Endothelial cell of umbilical vein (primary cell): ENCODE measurements around the gene FKBP14. TPM values are rescaled to one million over a fixed set of nuclear protein-coding genes. Genes with fewer than 3 reads are reported as not detected.

Source experiments
- BruUV-seq: library from RNA; stranded (reverse); fragments of 400-500 nt; replicated peaks from 2 replicates; lab custom pipeline; 2021; lab: Mats Ljungman, UMichigan
- CTCF ChIA-PET: fragments of 300-600, 350-600 bp; sonication (Branson Sonifier 250); formaldehyde crosslinking; loops from one replicate; lab custom pipeline; 2021; ENCODE audit warnings: antibody characterized with exemption, inconsistent platforms; lab: Charles Lee
- POLR2A ChIA-PET: fragments of 300-600, 350-600 bp; sonication (Branson Sonifier 250); formaldehyde crosslinking; loops from one replicate; lab custom pipeline; 2021; ENCODE audit warnings: antibody characterized with exemption, inconsistent platforms; lab: Charles Lee
- DNase-seq: peaks from one replicate; pipeline ENCODE4 v3.0.0-alpha.2; 2011; ENCODE audit warnings: low read depth, low spot score
- FAIRE-seq: peaks from 2 replicates; lab custom pipeline; 2011; peaks lifted over from hg19 to GRCh38; lab: Jason Lieb, UNC
- H2AFZ ChIP-seq: 2 replicates; pipeline ENCODE4 v1.6.0; 2012; ENCODE audit warnings: low read depth, low read length, control low read depth, inconsistent platforms
- H3K27ac ChIP-seq: 2 replicates; pipeline ENCODE4 v1.5.1; 2011; ENCODE audit warnings: low read depth, mild to moderate bottlenecking, control low read depth, low read length, moderate library complexity; ENCODE audit not compliant: insufficient read depth
- H3K27me3 ChIP-seq, 2 experiments: 2 replicates each; pipeline versions ENCODE4 v1.6.0 to v1.6.1; 2011; ENCODE audit warnings: low read length in 2 of 2, mixed read lengths in 1 of 2; ENCODE audit not compliant: control insufficient read depth in 2 of 2, insufficient read depth in 2 of 2
- H3K36me3 ChIP-seq, 2 experiments: 2 replicates in 1 of 2; 3 replicates in 1 of 2; pipeline ENCODE4 v1.5.1; 2011; ENCODE audit warnings: low read length in 2 of 2, mild to moderate bottlenecking in 1 of 2, moderate library complexity in 1 of 2; ENCODE audit not compliant: control insufficient read depth in 2 of 2, insufficient read depth in 2 of 2; ENCODE audit errors: extremely low read depth in 1 of 2
- H3K4me1 ChIP-seq: 3 replicates; pipeline ENCODE4 v1.5.1; 2011; ENCODE audit warnings: mild to moderate bottlenecking, low read length; ENCODE audit not compliant: control insufficient read depth, insufficient read depth; ENCODE audit errors: extremely low read depth
- H3K4me2 ChIP-seq: 2 replicates; pipeline ENCODE4 v1.6.1; 2011; ENCODE audit warnings: low read length, control low read depth, mixed read lengths; ENCODE audit not compliant: insufficient read depth
- H3K4me3 ChIP-seq, 3 experiments: fragments of 200-600 bp in 1 of 3; sonication (generic), shearing (Covaris generic) in 1 of 3; replicated peaks in 1 of 3; 2 replicates each; pipeline ENCODE4 v1.5.1; 2011 to 2016; ENCODE audit warnings: control low read depth in 3 of 3, low read length in 3 of 3, mild to moderate bottlenecking in 2 of 3, inconsistent platforms in 1 of 3, low read depth in 1 of 3, moderate library complexity in 1 of 3; ENCODE audit not compliant: insufficient read depth in 1 of 3
- H3K79me2 ChIP-seq: 2 replicates; pipeline ENCODE4 v1.6.0; 2012; ENCODE audit warnings: low read length, inconsistent platforms; ENCODE audit not compliant: control insufficient read depth, insufficient read depth
- H3K9ac ChIP-seq: replicated peaks from 2 replicates; pipeline ENCODE3; 2011; ENCODE audit warnings: low read length, control low read depth; ENCODE audit not compliant: insufficient read depth; ENCODE audit errors: extremely low read depth
- H3K9me1 ChIP-seq: replicated peaks from 3 replicates; pipeline ENCODE4 v1.6.0; 2011; ENCODE audit warnings: mild to moderate bottlenecking, low read length; ENCODE audit not compliant: control insufficient read depth, insufficient read depth; ENCODE audit errors: extremely low read depth
- H3K9me3 ChIP-seq: replicated peaks from 2 replicates; pipeline ENCODE4 v1.5.1; 2012; ENCODE audit warnings: low read length, inconsistent platforms; ENCODE audit not compliant: control insufficient read depth, insufficient read depth
- H4K20me1 ChIP-seq: replicated peaks from 2 replicates; pipeline ENCODE3; 2011; ENCODE audit warnings: mild to moderate bottlenecking, low read length; ENCODE audit not compliant: control insufficient read depth, insufficient read depth; ENCODE audit errors: extremely low read depth
- CTCF ChIP-seq, 2 donors: IDR thresholded peaks; 1 replicate in 1 of 2; 2 replicates in 1 of 2; pipeline ENCODE4 v1.5.1; 2011; ENCODE audit warnings: low read length in 2 of 2, mild to moderate bottlenecking in 2 of 2, moderate library complexity in 2 of 2, control low read depth in 1 of 2, inconsistent platforms in 1 of 2, low read depth in 1 of 2; ENCODE audit not compliant: insufficient read depth in 1 of 2; ENCODE audit errors: extremely low read depth in 1 of 2
- EZH2 ChIP-seq: IDR thresholded peaks from 2 replicates; pipeline ENCODE4 v1.6.1; 2012; ENCODE audit warnings: borderline replicate concordance, low read depth, mild to moderate bottlenecking, moderate library complexity, low read length, inconsistent platforms; ENCODE audit not compliant: severe bottlenecking
- FOS ChIP-seq: IDR thresholded peaks from 2 replicates; pipeline ENCODE4 v1.6.1; 2011; ENCODE audit warnings: mild to moderate bottlenecking, low read length, moderate library complexity, borderline replicate concordance; ENCODE audit not compliant: insufficient read depth
- GATA2 ChIP-seq: IDR thresholded peaks from 2 replicates; pipeline ENCODE4 v1.7.0; 2011; ENCODE audit warnings: low read depth, mild to moderate bottlenecking, moderate library complexity, mixed read lengths, low read length; ENCODE audit not compliant: insufficient read length, insufficient read depth
- JUN ChIP-seq: IDR thresholded peaks from 2 replicates; pipeline ENCODE4 v1.6.1; 2011; ENCODE audit warnings: borderline replicate concordance, low read depth; ENCODE audit not compliant: insufficient read length, insufficient read depth
- MAX ChIP-seq: IDR thresholded peaks from 2 replicates; pipeline ENCODE4 v1.6.1; 2011; ENCODE audit not compliant: insufficient read depth, insufficient read length
- MYC ChIP-seq: IDR thresholded peaks from one replicate; pipeline ENCODE4 v1.6.1; 2011; ENCODE audit warnings: mild to moderate bottlenecking, low read depth, low read length
- POLR2A ChIP-seq: IDR thresholded peaks from 2 replicates; pipeline ENCODE4 v1.6.1; 2012; ENCODE audit warnings: low read depth, mild to moderate bottlenecking, control low read depth, low read length
- POLR2AphosphoS5 ChIP-seq: IDR thresholded peaks from 2 replicates; pipeline ENCODE4 v1.6.1; 2012; ENCODE audit warnings: low read depth, mild to moderate bottlenecking, control low read depth, low read length, moderate library complexity; ENCODE audit not compliant: insufficient read depth
- dilution Hi-C: fragments of 300-500 bp; cut with MboI; formaldehyde crosslinking; loops from one replicate; pipeline ENCODE4 v1.15.0; 2019; ENCODE audit warnings: low sequenced_read_pairs; ENCODE audit not compliant: extremely low pct_ligation_motif_present
- intact Hi-C: fragments of 100-400 bp; cut with micrococcal nuclease; formaldehyde crosslinking; loops from one replicate; pipeline ENCODE4 v1.10.0; 2022
- polyA plus RNA-seq, 4 experiments: library from polyadenylated mRNA; depleted of rRNA in 3 of 4; stranded (reverse) in 3 of 4; unstranded in 1 of 4; fragments of >200 nt; gene quantifications; 2 replicates each; pipeline versions ENCODE4 v1.2.1 to v1.2.3, GENCODE V29; 2011 to 2012; ENCODE audit warnings: missing spikeins in 1 of 4
- total RNA-seq: library from RNA; stranded (reverse); gene quantifications from 2 replicates; pipeline ENCODE4 v1.2.3, GENCODE V29; 2021

Gene FKBP14
- total and polyA plus RNA-seq, 2 donors (not counting 3 experiments of a cell fraction or from before 2014, with no cell fraction given), result 9.8 to 37.4 TPM

GRCh38 chr7:30038196-30038980, 11.9 kb upstream of the FKBP14 start:
- dilution Hi-C loops (no loop called here), intact Hi-C loops (no loop called here)
- Histone ChIP-seq H3K27ac (no peak overlapping the region), H4K20me1 (peaks cover 2% of the 10 kb centered on the region), H3K9ac (no peak overlapping the region), H2AFZ (no peak overlapping the region), H3K4me1 (no peaks in the 10 kb centered on the region), H3K9me3 (no peaks in the 10 kb centered on the region), H3K79me2 (no peaks in the 10 kb centered on the region), H3K9me1 (no peaks in the 10 kb centered on the region), H3K27me3 (no peaks in the 10 kb centered on the region), H3K4me3 (no peak overlapping the region), H3K36me3 (no peaks in the 10 kb centered on the region), H3K4me2 (no peak overlapping the region)
- FAIRE-seq (no peak), DNase-seq (no peak)
- no peak for TF ChIP-seq CTCF (IDR thresholded peaks at IDR 0.05; ENCODE audit: extremely low read depth in 1 of 2, insufficient read depth in 1 of 2, low read depth in 1 of 2, low read length in 2 of 2)
- no peak for TF ChIP-seq FOS
- no peak for TF ChIP-seq POLR2AphosphoS5
- TF ChIP-seq JUN, result no peak
- TF ChIP-seq MAX, result no peak
- TF ChIP-seq EZH2, result no peak
- no peak for TF ChIP-seq POLR2A
- no peak for TF ChIP-seq GATA2
- no peak for TF ChIP-seq MYC
- ChIA-PET CTCF (interaction anchor here (1.0 to 1.5 kb wide), 2 partner anchors 23 to 36 kb away, joined by 3 to 5 read pairs; no protein-coding TSS in a partner anchor), POLR2A (no interaction called here)
- BruUV-seq, result no TSS peak
